Loucy (cell line): ENCODE measurements around the gene RIN3.

Experiments used
- EZH2phosphoT487 ChIP-seq: fragments of 200-600 bp; IDR thresholded peaks from 2 replicates; pipeline ENCODE4 v1.6.1; 2018; ENCODE audit warnings: antibody characterized with exemption, mild to moderate bottlenecking, moderate library complexity, borderline replicate concordance
- TF ChIP-seq, protein P1 (sequence below): fragments of 200-600 bp; sonication (generic); conservative IDR thresholded peaks from 2 replicates; pipeline ENCODE4 v1.5.1; 2014; ENCODE audit warnings: mild to moderate bottlenecking, antibody characterized with exemption, low read length

DNA sequence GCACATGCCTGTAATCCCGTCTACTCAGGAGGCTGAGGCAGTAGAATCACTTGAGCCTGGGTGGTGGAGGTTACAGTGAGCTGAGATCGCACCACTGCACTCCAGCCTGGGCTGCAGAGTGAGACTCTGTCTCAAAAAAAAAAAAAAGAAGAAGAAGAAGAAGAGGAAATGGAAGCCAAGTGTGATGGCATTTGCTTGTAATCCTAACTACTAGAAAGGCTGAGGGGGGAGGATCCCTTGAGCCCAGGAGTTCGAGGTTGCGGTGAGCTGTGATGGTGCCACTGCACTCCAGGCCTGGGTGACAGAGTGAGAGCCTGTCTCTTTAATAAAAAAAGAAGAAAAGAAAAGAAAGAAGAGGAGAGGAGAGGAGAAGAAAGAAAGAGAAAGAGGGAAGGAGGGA is 182.8 kb downstream of the RIN3 start:
- TF ChIP-seq, protein P1, sequence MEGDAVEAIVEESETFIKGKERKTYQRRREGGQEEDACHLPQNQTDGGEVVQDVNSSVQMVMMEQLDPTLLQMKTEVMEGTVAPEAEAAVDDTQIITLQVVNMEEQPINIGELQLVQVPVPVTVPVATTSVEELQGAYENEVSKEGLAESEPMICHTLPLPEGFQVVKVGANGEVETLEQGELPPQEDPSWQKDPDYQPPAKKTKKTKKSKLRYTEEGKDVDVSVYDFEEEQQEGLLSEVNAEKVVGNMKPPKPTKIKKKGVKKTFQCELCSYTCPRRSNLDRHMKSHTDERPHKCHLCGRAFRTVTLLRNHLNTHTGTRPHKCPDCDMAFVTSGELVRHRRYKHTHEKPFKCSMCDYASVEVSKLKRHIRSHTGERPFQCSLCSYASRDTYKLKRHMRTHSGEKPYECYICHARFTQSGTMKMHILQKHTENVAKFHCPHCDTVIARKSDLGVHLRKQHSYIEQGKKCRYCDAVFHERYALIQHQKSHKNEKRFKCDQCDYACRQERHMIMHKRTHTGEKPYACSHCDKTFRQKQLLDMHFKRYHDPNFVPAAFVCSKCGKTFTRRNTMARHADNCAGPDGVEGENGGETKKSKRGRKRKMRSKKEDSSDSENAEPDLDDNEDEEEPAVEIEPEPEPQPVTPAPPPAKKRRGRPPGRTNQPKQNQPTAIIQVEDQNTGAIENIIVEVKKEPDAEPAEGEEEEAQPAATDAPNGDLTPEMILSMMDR = no peak
- TF ChIP-seq EZH2phosphoT487 = no peak
